Jurkat, Clone E6-1 (cell line): ENCODE results near the gene CD96.
"Not testable (repeated sequence)": the region's sequence is repeated elsewhere in the genome, so short reads cannot be mapped to it uniquely, and the experiment has no call there.

Source experiments
- DNase-seq: peaks from one replicate; pipeline ENCODE4 v3.0.0-alpha.2; 2011; ENCODE audit warnings: low read depth, low spot score
- H3K4me3 ChIP-seq: 2 replicates; pipeline ENCODE4 v1.5.1; 2011; ENCODE audit warnings: mild to moderate bottlenecking, low read length, control low read depth, moderate library complexity

Gene CD96

GRCh38 chr3:111666041-111666735 is 124.2 kb downstream of the CD96 start:
- no peak overlapping the region for H3K4me3 ChIP-seq
- DNase-seq = no peak

DNA sequence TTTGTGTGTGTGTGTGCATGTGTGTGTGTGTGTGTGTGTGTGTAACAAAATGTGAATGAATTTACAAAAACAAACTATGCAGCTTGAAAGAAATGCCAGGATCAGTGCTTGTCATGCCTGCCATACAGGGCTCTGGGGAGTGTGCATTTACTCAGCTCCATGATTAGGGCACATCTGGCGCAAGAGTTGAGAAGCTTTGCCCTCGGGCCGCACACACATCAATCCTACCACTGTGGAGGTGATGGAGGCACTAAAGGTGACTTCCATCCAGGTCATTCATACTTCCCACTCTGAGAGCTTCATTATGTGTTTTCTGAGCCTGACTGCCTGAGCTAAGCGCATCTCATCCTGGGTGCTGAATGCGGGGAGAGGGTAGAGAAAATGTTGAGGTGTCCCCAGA is 125.2 kb downstream of the CD96 start:
- no peak for DNase-seq
- no peak overlapping the region for H3K4me3 ChIP-seq

DNA sequence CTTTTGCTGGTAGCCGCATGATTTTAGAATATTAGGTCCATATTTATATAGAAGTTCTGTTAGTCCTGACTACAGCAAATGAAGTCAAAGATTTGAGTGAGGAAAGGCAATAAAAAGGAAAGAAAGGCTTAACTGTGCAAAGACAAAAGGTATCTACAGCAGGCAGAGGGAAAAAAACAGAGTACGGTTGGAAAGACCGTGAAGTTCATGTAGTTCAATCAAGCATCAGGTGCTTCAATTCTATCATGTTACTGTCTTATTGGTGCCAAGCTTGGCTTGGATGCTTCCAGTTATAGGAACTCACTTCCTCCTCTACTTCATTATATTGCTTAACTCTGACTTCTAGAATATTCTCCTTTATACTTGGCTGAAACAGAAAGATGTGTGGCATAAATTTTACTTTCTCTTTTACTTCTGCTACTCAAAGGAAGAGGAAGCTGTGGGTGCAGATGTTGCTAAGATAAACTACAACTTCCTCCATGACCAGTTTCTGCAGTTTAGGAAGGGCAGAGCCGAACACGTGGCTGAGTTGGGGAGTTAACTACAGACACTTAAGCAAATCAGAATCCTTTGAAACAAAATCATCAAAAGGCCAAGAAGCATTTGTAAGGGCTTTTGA is 125.7 kb downstream of the CD96 start:
- DNase-seq = peak; percentile 98
- H3K4me3 ChIP-seq = no peak overlapping the region

DNA sequence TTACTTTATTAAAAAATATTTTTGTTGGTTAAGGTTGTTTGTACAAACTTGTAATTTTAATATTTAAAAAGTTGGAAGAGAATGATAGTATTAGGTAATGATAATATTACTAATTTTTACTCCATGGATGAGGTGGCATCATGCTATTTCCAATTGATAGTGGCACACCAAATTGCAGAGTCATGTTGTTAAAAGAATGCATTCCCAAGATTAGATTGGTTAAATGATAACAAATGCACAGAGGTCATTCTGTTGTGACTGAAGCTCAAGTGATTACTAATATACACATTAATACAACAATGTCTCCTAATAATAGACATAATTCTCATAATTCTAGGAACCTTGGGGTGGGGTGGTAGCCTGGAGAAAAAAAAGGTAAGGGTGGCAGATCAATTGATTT is 126.3 kb downstream of the CD96 start:
- no peak for DNase-seq
- H3K4me3 ChIP-seq = no peak overlapping the region

- H3K4me3 ChIP-seq = no peak overlapping the region
- peak; percentile 51 for DNase-seq
These were observed 127.0 kb downstream of the CD96 start for GRCh38 chr3:111668888-111669488.

GRCh38 chr3:111669926-111670630 is 128.1 kb downstream of the CD96 start:
- no peak for DNase-seq
- H3K4me3 ChIP-seq = no peak overlapping the region

DNA sequence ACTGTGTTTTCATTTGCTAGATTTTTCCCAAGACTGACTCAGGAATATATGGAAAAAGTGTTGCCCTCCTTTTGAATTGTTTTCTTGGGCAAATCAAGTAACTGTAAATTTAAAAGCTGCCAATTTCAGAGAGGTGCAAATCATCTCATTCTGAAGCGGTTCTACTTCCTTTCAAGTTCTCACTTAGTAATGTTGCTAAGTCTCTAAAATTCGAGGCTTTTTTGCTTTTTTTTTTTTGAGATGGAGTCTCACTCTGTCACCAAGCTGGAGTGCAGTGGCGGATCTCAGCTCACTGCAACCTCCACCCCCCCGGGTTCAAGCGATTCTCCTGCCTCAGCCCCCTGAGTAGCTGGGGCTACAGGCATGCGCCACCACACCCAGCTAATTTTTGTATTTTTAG is 130.5 kb downstream of the CD96 start:
- DNase-seq, H3K4me3 ChIP-seq: not testable (repeated sequence)

GRCh38 chr3:111675846-111676210 is 133.8 kb downstream of the CD96 start:
- no peak for DNase-seq
- H3K4me3 ChIP-seq = no peak overlapping the region

DNA sequence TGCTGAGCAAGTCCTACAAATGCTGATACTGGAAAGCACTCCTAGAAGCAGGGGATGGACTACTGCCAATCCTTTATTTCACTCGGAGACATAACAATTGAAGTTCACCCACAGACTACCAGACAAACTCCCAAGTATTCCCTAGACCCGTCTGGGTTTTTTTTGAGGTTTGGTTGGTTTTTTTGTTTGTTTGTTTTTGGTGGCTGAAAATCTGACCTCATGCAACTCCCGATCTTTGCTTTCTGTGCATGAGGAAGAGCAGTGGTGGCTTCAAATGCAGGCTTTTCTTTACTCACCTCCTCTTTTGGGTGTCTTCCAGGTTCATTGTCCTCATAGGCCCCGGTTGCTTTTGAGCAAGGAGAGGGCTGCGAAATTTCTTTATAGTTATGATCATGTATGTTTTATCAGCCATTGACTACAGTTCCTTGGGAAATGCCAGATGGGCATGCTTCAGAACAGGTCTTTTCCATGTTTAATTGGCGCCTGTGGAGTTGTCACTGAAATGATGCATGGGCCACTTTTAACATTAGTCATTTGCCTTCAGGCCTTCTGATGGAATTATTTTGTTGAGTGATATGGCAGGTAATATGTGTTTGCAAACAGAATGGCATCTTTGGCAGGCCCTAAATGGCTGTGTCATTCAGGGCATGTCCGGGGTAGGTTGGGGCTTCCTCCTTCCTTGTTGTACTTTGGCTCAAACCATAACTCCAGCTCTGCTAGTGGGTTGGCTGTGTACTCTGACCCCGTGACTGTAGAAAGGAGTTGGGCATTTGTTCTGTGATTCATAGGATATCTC is 134.4 kb downstream of the CD96 start:
- H3K4me3 ChIP-seq = no peak overlapping the region
- DNase-seq = no peak

- no peak overlapping the region for H3K4me3 ChIP-seq
- DNase-seq = no peak
These were observed 135.0 kb downstream of the CD96 start for GRCh38 chr3:111677007-111677392.

DNA sequence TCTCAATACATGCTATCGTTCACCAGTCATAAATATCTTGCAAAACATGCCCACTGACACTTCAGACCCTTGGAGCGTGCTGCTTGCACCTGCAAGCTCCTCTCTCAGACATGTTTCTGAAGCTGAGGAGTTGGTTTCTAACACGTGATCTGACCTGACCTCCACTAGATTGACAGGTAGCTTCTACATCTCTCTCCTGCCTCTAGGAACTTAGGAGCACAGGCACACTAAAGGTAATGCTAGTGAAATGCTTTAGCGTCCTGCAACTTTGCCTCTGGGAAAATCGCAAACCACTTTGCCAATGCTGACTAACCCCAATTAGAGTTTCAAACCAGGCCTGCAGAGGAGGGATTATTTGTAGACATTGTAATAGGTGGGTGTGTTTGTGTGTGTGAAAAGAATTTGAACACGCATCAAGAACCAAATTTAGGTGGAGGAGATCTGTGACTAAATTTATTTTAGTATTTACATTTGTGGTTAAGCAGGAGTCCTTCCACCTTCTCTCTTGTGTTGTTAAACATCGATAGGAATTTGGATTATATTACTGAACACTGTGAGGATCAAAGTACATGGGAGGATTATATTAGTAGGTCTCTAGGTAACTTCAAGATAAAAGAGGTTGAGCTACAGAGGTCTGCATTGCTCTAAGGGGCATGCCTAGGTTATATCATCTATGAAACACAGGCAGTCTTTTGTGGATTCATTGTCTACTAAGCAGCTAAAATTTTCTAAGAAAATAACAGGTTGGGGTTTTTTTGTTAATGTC is 139.8 kb downstream of the CD96 start:
- no peak for DNase-seq
- H3K4me3 ChIP-seq = no peak overlapping the region

- no peak overlapping the region for H3K4me3 ChIP-seq
- DNase-seq = no peak
These were observed 142.6 kb downstream of the CD96 start for GRCh38 chr3:111684640-111685039.

DNA sequence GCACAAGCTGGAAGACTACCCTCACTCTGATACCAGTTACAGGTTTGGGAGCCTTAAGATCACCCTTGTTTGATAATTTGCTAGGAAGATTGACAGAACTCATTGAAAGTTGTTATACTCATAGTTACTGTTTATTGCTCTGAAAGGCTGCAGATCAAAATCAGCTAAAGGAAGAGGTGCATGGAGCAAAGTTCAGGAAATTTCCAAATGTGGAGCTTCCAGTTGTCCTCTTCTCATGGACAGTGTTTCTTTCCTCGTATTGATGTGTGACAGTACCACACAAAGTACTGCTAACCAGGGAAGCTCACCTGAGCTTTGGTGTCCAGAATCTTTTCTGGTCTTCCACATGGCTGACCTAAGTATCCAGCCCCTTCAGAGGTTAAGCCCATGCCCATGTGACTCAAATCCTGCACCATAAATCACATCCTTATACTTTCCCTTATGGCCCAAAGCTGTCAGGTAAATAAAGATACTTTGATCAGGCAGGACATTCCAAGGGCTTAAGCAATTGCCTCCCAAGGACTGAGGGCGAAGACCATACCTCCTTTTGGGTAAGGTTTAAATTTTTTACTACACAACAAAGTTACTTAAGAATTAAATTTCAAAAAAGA is 146.3 kb downstream of the CD96 start:
- no peak overlapping the region for H3K4me3 ChIP-seq
- no peak for DNase-seq

DNA sequence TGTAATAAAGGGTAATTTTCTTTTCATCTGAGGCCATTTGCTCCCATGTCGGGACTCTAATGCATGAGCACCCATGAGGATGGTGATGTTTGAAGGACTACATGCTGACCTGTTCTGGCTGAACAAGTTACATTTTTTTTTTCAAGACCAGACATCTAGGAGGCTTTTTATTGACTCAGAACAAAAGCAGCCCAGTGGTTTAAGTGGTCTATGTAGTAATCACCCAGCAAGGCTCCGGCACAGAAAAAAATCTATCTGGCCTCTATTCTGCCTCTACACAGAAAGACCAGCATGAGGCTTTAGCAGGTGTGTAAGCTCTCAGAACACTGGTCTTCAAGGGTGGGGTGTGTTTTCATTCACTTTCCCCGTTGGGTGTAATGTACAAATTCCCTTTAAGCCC is 148.2 kb downstream of the CD96 start:
- H3K4me3 ChIP-seq = no peak overlapping the region
- no peak for DNase-seq

DNA sequence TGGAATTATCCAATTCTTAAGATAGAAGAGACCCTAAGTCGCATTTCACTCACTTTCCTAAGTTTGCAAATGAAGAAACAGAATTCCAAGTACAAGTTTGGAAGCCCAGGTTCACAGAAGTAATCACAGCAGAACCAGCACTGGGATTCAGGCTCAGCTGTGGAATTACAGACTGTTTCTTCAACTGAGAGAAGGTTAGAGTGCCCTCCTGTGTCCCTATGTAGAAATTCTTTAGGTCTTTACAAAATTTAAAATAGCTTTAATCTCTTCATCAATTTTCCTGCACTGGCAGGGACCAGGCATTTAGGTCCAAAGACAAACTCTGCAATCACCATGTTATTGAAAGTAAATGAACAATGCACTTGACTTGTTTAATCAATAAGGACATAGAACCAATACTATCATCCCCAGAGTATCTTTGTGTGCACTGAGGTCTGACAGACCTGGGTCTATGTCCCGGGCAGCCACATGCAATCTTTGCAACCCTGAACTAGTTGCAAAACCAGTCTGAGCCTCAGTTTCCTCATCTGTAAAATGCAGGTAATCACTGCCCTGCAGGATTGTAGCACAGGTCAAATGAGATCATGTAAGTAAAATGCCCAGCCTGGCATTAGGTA is 149.4 kb downstream of the CD96 start:
- H3K4me3 ChIP-seq = no peak overlapping the region
- DNase-seq = no peak

DNA sequence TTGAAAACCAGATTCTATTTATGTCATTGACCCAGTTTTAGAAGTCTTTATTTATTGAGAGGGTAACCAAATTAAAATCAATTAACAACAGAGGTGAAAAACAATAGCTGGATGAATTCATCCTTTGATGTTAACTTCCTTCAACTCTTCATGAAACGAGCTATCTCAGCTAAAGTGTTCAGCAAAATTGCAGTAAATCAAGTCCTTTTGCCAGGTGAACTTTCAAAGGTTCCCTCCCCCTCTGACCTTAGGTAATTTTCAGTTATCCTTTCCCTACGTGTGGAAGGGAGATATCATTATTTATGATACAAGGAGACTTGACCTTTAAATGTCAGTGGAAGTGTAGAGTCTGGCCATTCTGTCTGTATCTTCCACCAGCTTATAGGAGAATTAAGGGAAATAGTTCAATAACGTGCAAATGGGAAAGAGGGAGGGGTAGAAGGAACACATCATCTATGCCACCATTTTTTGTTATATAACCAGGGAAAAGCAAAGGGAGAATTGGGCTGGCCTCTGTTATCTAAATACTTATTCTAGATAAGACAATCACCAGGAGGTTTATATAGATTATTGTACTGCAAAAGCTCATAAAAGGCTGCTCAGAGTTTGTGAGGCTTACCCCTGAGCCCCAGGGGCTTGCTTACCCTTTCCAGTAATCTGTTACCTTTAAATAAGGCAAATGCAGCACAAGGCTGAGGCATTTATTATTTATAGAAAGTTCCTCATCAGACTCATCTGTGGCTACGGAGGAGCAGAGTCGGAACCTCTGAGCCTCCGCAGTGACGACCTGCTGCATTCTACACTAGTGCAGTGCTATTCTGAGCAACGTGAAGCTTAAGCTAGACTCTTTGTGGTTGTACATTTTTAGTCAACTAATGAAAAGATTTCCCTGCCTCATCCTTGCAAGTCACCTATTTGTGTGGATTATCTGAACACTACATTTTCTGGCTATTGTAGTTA is 150.9 kb downstream of the CD96 start:
- H3K4me3 ChIP-seq = no peak overlapping the region
- DNase-seq = no peak

- H3K4me3 ChIP-seq = no peak overlapping the region
- no peak for DNase-seq
These were observed 152.5 kb downstream of the CD96 start for GRCh38 chr3:111694471-111694870.
